Mucosa of descending colon (tissue), 3 donors: Measurements from ENCODE around the gene GABBR2. TPM values are rescaled to one million over a fixed set of nuclear protein-coding genes. Genes with fewer than 3 reads are reported as not detected.

ENCODE experiments used
- ATAC-seq: fragments of 200-7000 bp; cut with Tn5 transposase; one replicate; pipeline ENCODE4 v1.9.1; 2020; ENCODE audit warnings: mild to moderate bottlenecking, moderate library complexity
- DNase-seq, 3 donors: peaks; one replicate each; pipeline ENCODE4 v3.0.0-alpha.2; 2020
- H3K36me3 ChIP-seq: fragments of 200-600 bp; one replicate; pipeline ENCODE4 v1.8.0; 2021; ENCODE audit warnings: low read depth, mild to moderate bottlenecking
- H3K4me1 ChIP-seq: fragments of 200-600 bp; one replicate; pipeline ENCODE4 v1.8.0; 2021; ENCODE audit warnings: low read depth, mild to moderate bottlenecking
- H3K4me3 ChIP-seq: fragments of 200-600 bp; one replicate; pipeline ENCODE4 v1.8.0; 2021; ENCODE audit warnings: mild to moderate bottlenecking
- H3K9me3 ChIP-seq: fragments of 200-600 bp; one replicate; pipeline ENCODE4 v1.8.0; 2021; ENCODE audit warnings: mild to moderate bottlenecking
- CTCF ChIP-seq: fragments of 200-600 bp; IDR thresholded peaks from one replicate; pipeline ENCODE4 v1.8.0; 2022; ENCODE audit warnings: antibody characterized with exemption, mild to moderate bottlenecking
- intact Hi-C, 2 donors: fragments of 100-400 bp; cut with DNase I in 1 of 2; cut with micrococcal nuclease in 1 of 2; formaldehyde crosslinking; loops; one replicate each; pipeline versions ENCODE4 v1.11.0 to v1.11.1; 2022; cut with DNase I, micrococcal nuclease
- total RNA-seq, 3 donors: library from RNA; stranded (reverse); fragmentation: NEBNext Ultra II Directional in 2 of 3; extraction: Animal tissue kit (Norgen Biotek cat#: 25700) in 2 of 3; gene quantifications; one replicate each; pipeline versions ENCODE4 v1.2.1 to v1.2.4, GENCODE V29; 2021 to 2023
- donor health status: DM: no; HTN: no; CAD: no; lungs with moderate emphysema.
- donor health status: DM: no; HTN: no; CAD: no.
- donor health status: DM: no; HTN: yes; CAD: no.

The GABBR2 gene
- total RNA-seq, 3 donors from 2014 or later, result 0.35 TPM; not detected in 2

GRCh38 chr9:98600631-98601030, 108.1 kb downstream of the GABBR2 start:
- TF ChIP-seq CTCF, result no peak
- ATAC-seq (no peak), DNase-seq (no peak)
- H3K4me3 ChIP-seq, result no peak overlapping the region
- no peaks in the 10 kb centered on the region for H3K4me1 ChIP-seq
- H3K9me3 ChIP-seq, result no peaks in the 10 kb centered on the region
- no peaks in the 10 kb centered on the region for H3K36me3 ChIP-seq
- intact Hi-C loops, result no loop called here

GRCh38 chr9:98599566-98600216, 109.0 kb downstream of the GABBR2 start:
- no peak for TF ChIP-seq CTCF
- no peak for DNase-seq
- no peaks in the 10 kb centered on the region for H3K36me3 ChIP-seq
- no peaks in the 10 kb centered on the region for H3K4me1 ChIP-seq
- H3K9me3 ChIP-seq, result no peaks in the 10 kb centered on the region
- intact Hi-C loops, result no loop called here
- no peak overlapping the region for H3K4me3 ChIP-seq
- ATAC-seq, result no peak

GRCh38 chr9:98598861-98599260, 109.9 kb downstream of the GABBR2 start:
- no peaks in the 10 kb centered on the region for H3K9me3 ChIP-seq
- intact Hi-C loops, result no loop called here
- no peaks in the 10 kb centered on the region for H3K36me3 ChIP-seq
- H3K4me1 ChIP-seq, result no peaks in the 10 kb centered on the region
- TF ChIP-seq CTCF, result no peak
- no peak overlapping the region for H3K4me3 ChIP-seq
- DNase-seq (no peak), ATAC-seq (no peak)

- intact Hi-C loops, result no loop called here
- no peak for ATAC-seq
- Histone ChIP-seq H3K9me3 (no peaks in the 10 kb centered on the region), H3K4me1 (no peaks in the 10 kb centered on the region), H3K4me3 (no peak overlapping the region), H3K36me3 (no peaks in the 10 kb centered on the region)
- DNase-seq, result no peak
- TF ChIP-seq CTCF, result no peak
Observed at GRCh38 chr9:98597236-98597771, 111.4 kb downstream of the GABBR2 start.

GRCh38 chr9:98596486-98596885, 112.2 kb downstream of the GABBR2 start:
- no peak overlapping the region for H3K4me3 ChIP-seq
- ATAC-seq (no peak), DNase-seq (no peak)
- intact Hi-C loops, result no loop called here
- H3K4me1 ChIP-seq, result no peaks in the 10 kb centered on the region
- H3K36me3 ChIP-seq, result no peaks in the 10 kb centered on the region
- H3K9me3 ChIP-seq, result no peaks in the 10 kb centered on the region
- no peak for TF ChIP-seq CTCF
